ENCODE results near the gene HOXC6.
"Not testable (repeated sequence)": the region's sequence is repeated elsewhere in the genome, so short reads cannot be mapped to it uniquely, and the experiment has no call there.

Gene HOXC6

DNA sequence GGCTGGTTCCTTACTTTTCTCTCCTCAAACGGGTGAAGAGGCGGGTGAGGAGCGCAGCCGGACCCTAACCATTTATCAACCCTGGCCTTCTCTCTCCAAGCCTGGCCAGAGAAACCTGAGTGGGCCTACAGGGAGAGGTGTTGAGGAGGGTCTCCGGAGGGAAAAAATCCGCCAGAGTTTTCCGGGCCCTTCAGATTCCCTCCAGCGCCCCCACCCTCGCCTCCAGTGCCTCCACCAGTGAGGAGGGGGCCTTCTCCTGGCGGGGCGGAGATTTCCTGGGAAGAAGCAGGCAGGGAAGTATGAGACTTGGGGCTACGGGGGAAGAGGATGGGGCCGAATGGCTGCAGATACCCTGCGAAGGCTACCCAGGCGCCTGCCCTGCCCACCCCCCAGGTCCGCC lies 3.2 kb downstream of the HOXC6 start:
- no peak for DNase-seq

GRCh38 chr12:54032086-54032619 lies 3.9 kb downstream of the HOXC6 start:
- no peak for DNase-seq

- DNase-seq = peak; percentile 54 to 76
Observed at GRCh38 chr12:54032627-54033100, 4.4 kb downstream of the HOXC6 start, which contains the start of gene HOXC5. Gene HOXC5, plus strand, starts transcription at chr12:54033050. Its CDS starts 73 bp downstream, at chr12:54033123.

DNA sequence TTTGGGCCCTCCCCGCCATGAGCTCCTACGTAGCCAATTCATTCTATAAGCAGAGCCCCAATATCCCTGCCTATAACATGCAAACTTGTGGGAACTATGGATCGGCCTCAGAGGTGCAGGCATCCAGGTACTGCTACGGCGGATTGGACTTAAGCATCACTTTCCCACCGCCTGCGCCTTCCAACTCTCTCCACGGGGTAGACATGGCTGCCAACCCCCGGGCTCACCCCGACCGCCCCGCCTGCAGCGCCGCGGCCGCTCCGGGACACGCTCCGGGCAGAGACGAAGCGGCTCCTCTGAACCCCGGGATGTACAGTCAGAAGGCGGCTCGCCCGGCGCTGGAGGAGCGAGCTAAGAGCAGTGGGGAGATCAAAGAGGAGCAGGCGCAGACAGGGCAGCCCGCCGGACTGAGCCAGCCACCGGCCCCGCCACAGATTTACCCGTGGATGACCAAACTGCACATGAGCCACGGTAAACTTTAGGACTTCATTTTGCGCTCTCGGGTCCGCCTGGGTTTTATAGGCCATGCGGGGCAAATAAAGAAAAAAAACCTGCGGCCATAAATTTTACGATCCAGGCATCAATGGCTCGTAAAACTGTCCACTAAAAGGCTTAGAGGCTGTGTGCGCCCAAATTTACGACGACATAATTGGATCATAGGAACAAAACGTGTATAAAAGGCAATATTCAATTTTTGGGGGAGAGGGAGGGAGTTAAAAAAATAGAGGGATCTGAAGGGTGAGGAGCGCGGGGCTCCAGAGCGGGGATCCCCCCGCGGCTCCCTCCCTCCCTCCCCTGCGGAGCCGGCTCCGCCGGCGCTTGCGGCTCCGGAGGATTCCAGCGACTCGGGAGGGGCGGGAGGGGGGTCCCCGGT lies 5.1 kb downstream of the HOXC6 start:
- no peak for DNase-seq

DNA sequence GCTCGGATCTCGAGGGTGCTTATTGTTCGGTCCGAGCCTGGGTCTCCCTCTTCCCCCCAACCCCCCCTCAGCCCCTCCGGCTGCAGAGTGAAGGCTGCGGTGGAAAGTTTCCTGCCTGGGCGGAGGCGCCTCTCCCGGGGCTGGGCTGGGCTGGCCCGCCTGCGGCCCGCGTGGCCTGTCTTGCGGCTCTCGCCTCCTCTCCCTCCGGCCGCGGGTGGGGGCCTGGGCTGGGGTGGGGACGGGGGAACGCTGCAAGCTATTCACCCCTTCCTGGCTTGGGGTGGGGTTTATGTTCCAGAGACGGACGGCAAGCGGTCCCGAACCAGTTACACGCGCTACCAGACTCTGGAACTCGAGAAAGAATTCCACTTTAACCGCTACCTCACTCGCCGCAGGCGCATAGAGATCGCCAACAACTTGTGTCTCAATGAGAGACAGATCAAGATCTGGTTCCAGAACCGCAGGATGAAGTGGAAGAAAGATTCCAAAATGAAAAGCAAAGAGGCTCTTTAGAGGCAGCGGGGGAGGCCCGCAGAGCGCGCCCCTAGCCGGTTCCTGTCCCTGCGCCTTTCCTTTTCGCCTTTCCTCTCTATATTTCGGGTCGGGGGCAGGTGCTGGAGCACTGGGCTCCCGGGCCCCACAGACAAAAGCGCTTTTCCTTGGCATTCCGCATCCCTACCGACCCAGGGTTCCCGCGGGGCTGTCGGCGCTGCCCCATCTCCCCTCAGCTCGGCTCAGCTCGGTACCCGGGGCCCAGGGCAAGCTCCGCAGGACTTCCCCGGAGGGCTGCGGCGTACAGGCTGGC lies 5.9 kb downstream of the HOXC6 start:
- DNase-seq = no peak

GRCh38 chr12:54034785-54035310 lies 6.6 kb downstream of the HOXC6 start:
- DNase-seq = no peak

GRCh38 chr12:54035568-54036264 lies 7.5 kb downstream of the HOXC6 start:
- no peak for DNase-seq

DNA sequence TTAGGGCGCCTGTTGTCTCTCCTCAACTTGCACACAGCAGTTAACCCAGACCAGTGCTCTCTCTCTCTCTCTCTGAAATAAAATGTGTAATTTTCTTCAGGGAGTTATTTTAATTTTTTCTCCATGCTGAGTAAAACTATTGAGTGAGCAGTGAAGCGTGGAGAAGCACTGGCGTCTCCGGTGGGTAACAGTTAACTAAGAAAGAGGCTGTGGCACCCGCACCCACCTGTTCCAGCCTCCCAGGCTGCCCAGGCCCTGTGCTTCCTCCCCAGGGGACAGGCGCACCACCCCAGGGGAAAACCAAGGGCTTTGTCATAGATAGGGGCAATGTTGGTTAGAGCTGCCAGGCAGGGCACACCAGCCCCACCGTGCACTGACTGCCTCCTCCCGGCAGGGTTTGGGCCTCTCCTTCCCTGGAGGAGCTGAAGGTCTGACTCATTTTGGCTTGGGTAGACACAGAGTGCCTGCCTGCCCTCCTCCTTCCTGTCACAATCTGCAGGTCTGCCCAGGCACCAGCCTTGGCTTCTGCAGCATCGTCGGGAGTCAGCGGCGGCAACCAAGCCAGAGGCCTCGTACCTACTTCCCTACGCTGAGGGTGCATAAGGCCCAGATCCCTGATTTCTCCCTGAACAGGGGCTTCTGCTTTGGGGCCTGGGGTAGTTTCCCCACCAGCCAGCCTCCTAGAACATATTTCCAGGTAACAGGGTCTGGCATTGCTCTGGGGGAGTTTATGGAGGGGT lies 8.6 kb downstream of the HOXC6 start:
- peak in 1 of 2 experiments; percentile 13 for DNase-seq

- no peak for DNase-seq
Observed at GRCh38 chr12:54037360-54038283, 9.4 kb downstream of the HOXC6 start.

- DNase-seq = no peak
Observed at GRCh38 chr12:54038284-54038870, 10.1 kb downstream of the HOXC6 start.

DNA sequence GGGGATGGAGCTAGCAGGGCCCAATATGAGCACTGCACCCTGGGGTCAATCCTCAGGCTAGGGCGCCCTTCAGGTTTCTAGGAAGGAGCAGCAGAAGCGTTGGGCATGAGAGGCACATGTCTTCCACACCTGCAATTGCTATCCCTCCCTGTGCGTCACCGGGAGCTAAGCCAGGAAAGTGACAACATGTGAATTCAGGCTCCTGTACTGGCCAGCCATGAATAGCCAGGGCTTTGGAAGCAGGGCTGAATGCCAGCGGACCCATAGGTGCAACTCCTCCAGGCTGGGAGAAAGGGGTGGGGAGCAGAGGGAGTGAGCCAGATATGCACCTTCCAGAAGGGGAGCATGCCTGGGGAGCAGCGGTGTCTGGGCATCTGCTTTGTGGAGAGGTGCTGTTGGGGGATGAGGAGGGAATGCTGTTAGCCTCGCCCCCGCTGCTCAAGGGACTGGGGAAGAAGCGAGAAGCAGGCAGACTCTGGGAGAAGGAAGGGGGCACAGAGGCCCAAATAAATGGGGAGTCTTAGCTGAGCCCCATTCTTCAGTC lies 10.7 kb downstream of the HOXC6 start:
- DNase-seq = no peak

- DNase-seq = no peak
Observed at GRCh38 chr12:54039417-54040147, 11.3 kb downstream of the HOXC6 start.

- no peak for DNase-seq
Observed at GRCh38 chr12:54040148-54040494, 11.9 kb downstream of the HOXC6 start.

GRCh38 chr12:54040648-54041047 lies 12.4 kb downstream of the HOXC6 start:
- DNase-seq = no peak

- no peak for DNase-seq
Observed at GRCh38 chr12:54041097-54041690, 13.0 kb downstream of the HOXC6 start.

DNA sequence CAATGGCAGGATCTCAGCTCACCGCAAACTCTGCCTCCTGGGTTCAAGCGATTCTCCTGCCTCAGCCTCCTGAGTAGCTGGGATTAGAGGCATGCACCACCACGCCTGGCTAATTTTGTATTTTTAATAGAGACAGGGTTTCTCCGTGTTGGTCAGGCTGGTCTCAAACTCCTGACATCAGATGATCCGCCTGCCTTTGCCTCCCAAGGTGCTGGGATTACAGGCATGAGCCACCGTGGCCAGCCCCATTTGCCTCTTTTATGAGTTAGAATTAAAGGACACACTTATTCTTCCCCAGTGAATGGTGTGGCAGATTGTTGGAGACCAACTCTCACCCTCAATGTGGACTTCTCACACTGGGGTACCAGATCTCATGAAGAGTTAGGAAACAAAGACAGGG lies 13.8 kb downstream of the HOXC6 start:
- DNase-seq = not testable (repeated sequence)

- DNase-seq = no peak
Observed at GRCh38 chr12:54042970-54043853, 15.0 kb downstream of the HOXC6 start.
